WTC11 (cell line): ENCODE results near the gene RC3H1. TPM values are rescaled to one million over a fixed set of nuclear protein-coding genes. Genes with fewer than 3 reads are reported as not detected.

Experiments used
- ATAC-seq: fragments of 200-7000 bp; cut with Tn5 transposase; 2 replicates; pipeline ENCODE4 v1.10.0; 2021; ENCODE audit warnings: mild to moderate bottlenecking, moderate library complexity
- CTCF ChIA-PET: fragments of 300-600 bp; sonication (Branson Sonifier 250); formaldehyde crosslinking; loops from one replicate; lab custom pipeline; 2021; ENCODE audit warnings: antibody characterized with exemption; lab: Charles Lee
- POLR2A ChIA-PET: fragments of 350-600 bp; sonication (Branson Sonifier 250); formaldehyde crosslinking; loops from one replicate; lab custom pipeline; 2021; ENCODE audit warnings: antibody characterized with exemption; lab: Charles Lee
- DNase-seq: peaks from one replicate; pipeline ENCODE4 v3.0.0; 2021; ENCODE audit warnings: low spot score
- H3K27ac Mint-ChIP-seq: 2 replicates; pipeline ENCODE4 v1.8.0; 2021; ENCODE audit warnings: mixed read lengths
- H3K27me3 Mint-ChIP-seq: 2 replicates; pipeline ENCODE4 v1.8.0; 2021; ENCODE audit warnings: low read depth, mild to moderate bottlenecking, moderate library complexity, mixed read lengths
- H3K36me3 Mint-ChIP-seq: 2 replicates; pipeline ENCODE4 v1.8.0; 2021; ENCODE audit warnings: mixed read lengths
- H3K4me1 Mint-ChIP-seq: 2 replicates; pipeline ENCODE4 v1.8.0; 2022; ENCODE audit warnings: mixed read lengths
- H3K4me3 Mint-ChIP-seq: 2 replicates; pipeline ENCODE4 v1.8.0; 2021; ENCODE audit warnings: mild to moderate bottlenecking, moderate library complexity, mixed read lengths
- H3K9me3 Mint-ChIP-seq: 2 replicates; pipeline ENCODE4 v1.8.0; 2021; ENCODE audit warnings: mixed read lengths
- CREB1 ChIP-seq: sonication (generic); formaldehyde crosslinking; IDR thresholded peaks from 2 replicates; pipeline ENCODE4 v1.8.0; 2023; ENCODE audit warnings: mild to moderate bottlenecking, missing genetic modification reagents
- IRF2 ChIP-seq: sonication (generic); formaldehyde crosslinking; IDR thresholded peaks from 2 replicates; pipeline ENCODE4 v1.8.0; 2022; ENCODE audit warnings: low read depth, missing genetic modification reagents, borderline replicate concordance
- JAZF1 ChIP-seq: fragments of 250-450 bp; sonication (Bioruptor Pico); IDR thresholded peaks from 2 replicates; pipeline ENCODE4 v1.9.0; 2021; ENCODE audit warnings: moderate library complexity, mild to moderate bottlenecking, inconsistent platforms
- MLX ChIP-seq: sonication (generic); formaldehyde crosslinking; IDR thresholded peaks from 2 replicates; pipeline ENCODE4 v1.8.1; 2023; ENCODE audit warnings: mild to moderate bottlenecking, missing genetic modification reagents, moderate library complexity
- MXD4 ChIP-seq: fragments of 250-450 bp; sonication (Bioruptor Pico); IDR thresholded peaks from 2 replicates; pipeline ENCODE4 v1.8.0; 2021; ENCODE audit warnings: mild to moderate bottlenecking, moderate library complexity, borderline replicate concordance
- NR1H2 ChIP-seq: sonication (generic); formaldehyde crosslinking; IDR thresholded peaks from 2 replicates; pipeline ENCODE4 v1.9.0; 2021; ENCODE audit warnings: mild to moderate bottlenecking, moderate library complexity, missing genetic modification reagents
- RELA ChIP-seq: sonication (generic); formaldehyde crosslinking; IDR thresholded peaks from 2 replicates; pipeline ENCODE4 v1.8.1; 2022; ENCODE audit warnings: missing genetic modification reagents, mild to moderate bottlenecking, borderline replicate concordance
- TEAD1 ChIP-seq: sonication (generic); formaldehyde crosslinking; IDR thresholded peaks from 2 replicates; pipeline ENCODE4 v1.8.0; 2022; ENCODE audit warnings: mild to moderate bottlenecking, missing genetic modification reagents
- ZBTB21 ChIP-seq: sonication (generic); formaldehyde crosslinking; IDR thresholded peaks from 2 replicates; pipeline ENCODE4 v1.8.1; 2023; ENCODE audit warnings: mild to moderate bottlenecking, missing genetic modification reagents, borderline replicate concordance
- ZNF121 ChIP-seq: sonication (generic); formaldehyde crosslinking; IDR thresholded peaks from 2 replicates; pipeline ENCODE4 v1.8.0; 2023; ENCODE audit warnings: missing genetic modification reagents
- ZNF219 ChIP-seq: sonication (generic); formaldehyde crosslinking; IDR thresholded peaks from 2 replicates; pipeline ENCODE4 v1.8.0; 2023; ENCODE audit warnings: missing genetic modification reagents, mild to moderate bottlenecking, borderline replicate concordance
- ZNF281 ChIP-seq: sonication (generic); formaldehyde crosslinking; IDR thresholded peaks from 2 replicates; pipeline ENCODE4 v1.8.0; 2023; ENCODE audit warnings: mild to moderate bottlenecking, missing genetic modification reagents
- ZNF396 ChIP-seq: fragments of 250-450 bp; sonication (Bioruptor Pico); IDR thresholded peaks from 2 replicates; pipeline ENCODE4 v1.8.0; 2021; ENCODE audit warnings: mild to moderate bottlenecking, moderate library complexity, borderline replicate concordance
- total RNA-seq: library from RNA; stranded (reverse); gene quantifications from 3 replicates; pipeline ENCODE4 v1.2.3, GENCODE V29; 2021
- TF ChIP-seq, protein P1 (sequence below): fragments of 250-450 bp; sonication (Bioruptor Pico); IDR thresholded peaks from 2 replicates; pipeline ENCODE4 v1.8.0; 2021; ENCODE audit warnings: mild to moderate bottlenecking
- TF ChIP-seq, protein P2 (sequence below): sonication (generic); formaldehyde crosslinking; IDR thresholded peaks from 2 replicates; pipeline ENCODE4 v1.8.1; 2022; ENCODE audit warnings: low read depth, missing genetic modification reagents, borderline replicate concordance
- TF ChIP-seq, protein P3 (sequence below): sonication (generic); formaldehyde crosslinking; IDR thresholded peaks from 2 replicates; pipeline ENCODE4 v1.8.1; 2023; ENCODE audit warnings: mild to moderate bottlenecking, missing genetic modification reagents, borderline replicate concordance
- TF ChIP-seq, protein P4 (sequence below): sonication (generic); formaldehyde crosslinking; IDR thresholded peaks from 2 replicates; pipeline ENCODE4 v1.8.1; 2023; ENCODE audit warnings: mild to moderate bottlenecking, missing genetic modification reagents

The RC3H1 gene
- total RNA-seq, 1 experiment from 2014 or later, result 25.4 TPM

- ChIA-PET POLR2A (no interaction called here), CTCF (interaction anchor here (0.6 to 1.2 kb wide), 2 partner anchors 136 to 200 kb away, joined by 3 read pairs; no protein-coding TSS in a partner anchor)
- Mint-ChIP-seq H3K27me3 (no peaks in the 10 kb centered on the region), H3K9me3 (no peaks in the 10 kb centered on the region), H3K27ac (no peak overlapping the region), H3K4me1 (peaks cover 33% of the 10 kb centered on the region), H3K4me3 (no peak overlapping the region), H3K36me3 (no peaks in the 10 kb centered on the region; the same call in 1 of the 2 replicates)
- ATAC-seq (no peak), DNase-seq (no peak)
- TF ChIP-seq ZNF121, result no peak
- no peak for TF ChIP-seq RELA (CRISPR knock-in tag)
- TF ChIP-seq, protein P1, sequence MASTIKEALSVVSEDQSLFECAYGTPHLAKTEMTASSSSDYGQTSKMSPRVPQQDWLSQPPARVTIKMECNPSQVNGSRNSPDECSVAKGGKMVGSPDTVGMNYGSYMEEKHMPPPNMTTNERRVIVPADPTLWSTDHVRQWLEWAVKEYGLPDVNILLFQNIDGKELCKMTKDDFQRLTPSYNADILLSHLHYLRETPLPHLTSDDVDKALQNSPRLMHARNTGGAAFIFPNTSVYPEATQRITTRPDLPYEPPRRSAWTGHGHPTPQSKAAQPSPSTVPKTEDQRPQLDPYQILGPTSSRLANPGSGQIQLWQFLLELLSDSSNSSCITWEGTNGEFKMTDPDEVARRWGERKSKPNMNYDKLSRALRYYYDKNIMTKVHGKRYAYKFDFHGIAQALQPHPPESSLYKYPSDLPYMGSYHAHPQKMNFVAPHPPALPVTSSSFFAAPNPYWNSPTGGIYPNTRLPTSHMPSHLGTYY (CRISPR knock-in tag), result no peak
- TF ChIP-seq, protein P2, sequence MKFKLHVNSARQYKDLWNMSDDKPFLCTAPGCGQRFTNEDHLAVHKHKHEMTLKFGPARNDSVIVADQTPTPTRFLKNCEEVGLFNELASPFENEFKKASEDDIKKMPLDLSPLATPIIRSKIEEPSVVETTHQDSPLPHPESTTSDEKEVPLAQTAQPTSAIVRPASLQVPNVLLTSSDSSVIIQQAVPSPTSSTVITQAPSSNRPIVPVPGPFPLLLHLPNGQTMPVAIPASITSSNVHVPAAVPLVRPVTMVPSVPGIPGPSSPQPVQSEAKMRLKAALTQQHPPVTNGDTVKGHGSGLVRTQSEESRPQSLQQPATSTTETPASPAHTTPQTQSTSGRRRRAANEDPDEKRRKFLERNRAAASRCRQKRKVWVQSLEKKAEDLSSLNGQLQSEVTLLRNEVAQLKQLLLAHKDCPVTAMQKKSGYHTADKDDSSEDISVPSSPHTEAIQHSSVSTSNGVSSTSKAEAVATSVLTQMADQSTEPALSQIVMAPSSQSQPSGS (CRISPR knock-in tag), result no peak
- TF ChIP-seq JAZF1, result no peak
- TF ChIP-seq, protein P3, sequence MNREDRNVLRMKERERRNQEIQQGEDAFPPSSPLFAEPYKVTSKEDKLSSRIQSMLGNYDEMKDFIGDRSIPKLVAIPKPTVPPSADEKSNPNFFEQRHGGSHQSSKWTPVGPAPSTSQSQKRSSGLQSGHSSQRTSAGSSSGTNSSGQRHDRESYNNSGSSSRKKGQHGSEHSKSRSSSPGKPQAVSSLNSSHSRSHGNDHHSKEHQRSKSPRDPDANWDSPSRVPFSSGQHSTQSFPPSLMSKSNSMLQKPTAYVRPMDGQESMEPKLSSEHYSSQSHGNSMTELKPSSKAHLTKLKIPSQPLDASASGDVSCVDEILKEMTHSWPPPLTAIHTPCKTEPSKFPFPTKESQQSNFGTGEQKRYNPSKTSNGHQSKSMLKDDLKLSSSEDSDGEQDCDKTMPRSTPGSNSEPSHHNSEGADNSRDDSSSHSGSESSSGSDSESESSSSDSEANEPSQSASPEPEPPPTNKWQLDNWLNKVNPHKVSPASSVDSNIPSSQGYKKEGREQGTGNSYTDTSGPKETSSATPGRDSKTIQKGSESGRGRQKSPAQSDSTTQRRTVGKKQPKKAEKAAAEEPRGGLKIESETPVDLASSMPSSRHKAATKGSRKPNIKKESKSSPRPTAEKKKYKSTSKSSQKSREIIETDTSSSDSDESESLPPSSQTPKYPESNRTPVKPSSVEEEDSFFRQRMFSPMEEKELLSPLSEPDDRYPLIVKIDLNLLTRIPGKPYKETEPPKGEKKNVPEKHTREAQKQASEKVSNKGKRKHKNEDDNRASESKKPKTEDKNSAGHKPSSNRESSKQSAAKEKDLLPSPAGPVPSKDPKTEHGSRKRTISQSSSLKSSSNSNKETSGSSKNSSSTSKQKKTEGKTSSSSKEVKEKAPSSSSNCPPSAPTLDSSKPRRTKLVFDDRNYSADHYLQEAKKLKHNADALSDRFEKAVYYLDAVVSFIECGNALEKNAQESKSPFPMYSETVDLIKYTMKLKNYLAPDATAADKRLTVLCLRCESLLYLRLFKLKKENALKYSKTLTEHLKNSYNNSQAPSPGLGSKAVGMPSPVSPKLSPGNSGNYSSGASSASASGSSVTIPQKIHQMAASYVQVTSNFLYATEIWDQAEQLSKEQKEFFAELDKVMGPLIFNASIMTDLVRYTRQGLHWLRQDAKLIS (CRISPR knock-in tag), result no peak
- TF ChIP-seq MLX (CRISPR knock-in tag), result no peak
- no peak for TF ChIP-seq NR1H2 (CRISPR knock-in tag)
- no peak for TF ChIP-seq IRF2 (CRISPR knock-in tag)
- TF ChIP-seq, protein P4, sequence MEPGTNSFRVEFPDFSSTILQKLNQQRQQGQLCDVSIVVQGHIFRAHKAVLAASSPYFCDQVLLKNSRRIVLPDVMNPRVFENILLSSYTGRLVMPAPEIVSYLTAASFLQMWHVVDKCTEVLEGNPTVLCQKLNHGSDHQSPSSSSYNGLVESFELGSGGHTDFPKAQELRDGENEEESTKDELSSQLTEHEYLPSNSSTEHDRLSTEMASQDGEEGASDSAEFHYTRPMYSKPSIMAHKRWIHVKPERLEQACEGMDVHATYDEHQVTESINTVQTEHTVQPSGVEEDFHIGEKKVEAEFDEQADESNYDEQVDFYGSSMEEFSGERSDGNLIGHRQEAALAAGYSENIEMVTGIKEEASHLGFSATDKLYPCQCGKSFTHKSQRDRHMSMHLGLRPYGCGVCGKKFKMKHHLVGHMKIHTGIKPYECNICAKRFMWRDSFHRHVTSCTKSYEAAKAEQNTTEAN (CRISPR knock-in tag), result no peak
- TF ChIP-seq MXD4, result no peak
- TF ChIP-seq ZNF396 (CRISPR knock-in tag), result no peak
Observed at GRCh38 chr1:174017231-174017970, 4.8 kb downstream of the RC3H1 start.

GRCh38 chr1:174013864-174014418 lies 8.2 kb downstream of the RC3H1 start:
- Mint-ChIP-seq H3K4me1 (peaks cover 11% of the 10 kb centered on the region; the same call in 1 of the 2 replicates), H3K27me3 (no peaks in the 10 kb centered on the region), H3K27ac (no peak overlapping the region), H3K36me3 (peaks cover 6% of the 10 kb centered on the region), H3K9me3 (no peaks in the 10 kb centered on the region), H3K4me3 (no peak overlapping the region)
- no peak for ATAC-seq
- TF ChIP-seq, protein P1 (CRISPR knock-in tag), result no peak
- TF ChIP-seq ZNF219 (CRISPR knock-in tag), result no peak
- no peak for TF ChIP-seq CREB1
- no peak for TF ChIP-seq ZNF121
- TF ChIP-seq ZBTB21 (CRISPR knock-in tag), result no peak
- no peak for TF ChIP-seq ZNF281 (CRISPR knock-in tag)
- TF ChIP-seq TEAD1 (CRISPR knock-in tag), result no peak
- POLR2A ChIA-PET, result no interaction called here
- CTCF ChIA-PET, result no interaction called here
- DNase-seq, result no peak
